Endodermal cell (in vitro differentiated cells): ENCODE results near the gene ACBD5. TPM values are rescaled to one million over a fixed set of nuclear protein-coding genes. Genes with fewer than 3 reads are reported as not detected.
A peak's percentile ranks its signal among the peaks of the same experiment; 100 is the strongest.

Experiments
- DNase-seq: peaks from one replicate; pipeline ENCODE4 v3.0.0-alpha.2; 2017
- H3K27ac ChIP-seq: 2 replicates; pipeline ENCODE4 v1.5.1; 2013; ENCODE audit warnings: mild to moderate bottlenecking, low read depth, low read length, moderate library complexity
- H3K27me3 ChIP-seq: 2 replicates; pipeline ENCODE4 v1.6.1; 2013; ENCODE audit warnings: mild to moderate bottlenecking, low read length, moderate library complexity; ENCODE audit not compliant: insufficient read depth, control insufficient read depth, poor library complexity, severe bottlenecking
- H3K36me3 ChIP-seq: 2 replicates; pipeline ENCODE4 v1.7.0; 2013; ENCODE audit warnings: mild to moderate bottlenecking, low read length, moderate library complexity; ENCODE audit not compliant: control insufficient read depth, insufficient read depth
- H3K4me1 ChIP-seq: one replicate; pipeline ENCODE4 v1.7.0; 2013; ENCODE audit warnings: low read length; ENCODE audit not compliant: control insufficient read depth, insufficient read depth
- H3K4me3 ChIP-seq: 2 replicates; pipeline ENCODE4 v1.5.1; 2013; ENCODE audit warnings: mild to moderate bottlenecking, low read length, moderate library complexity
- H3K9ac ChIP-seq: 2 replicates; pipeline ENCODE4 v1.6.1; 2013; ENCODE audit warnings: mild to moderate bottlenecking, low read length, moderate library complexity; ENCODE audit not compliant: poor library complexity, severe bottlenecking; ENCODE audit errors: extremely low read depth
- H3K9me3 ChIP-seq: 2 replicates; pipeline ENCODE4 v1.6.1; 2013; ENCODE audit warnings: mild to moderate bottlenecking, low read length, moderate library complexity; ENCODE audit not compliant: control insufficient read depth
- H3K27ac Mint-ChIP-seq: 2 replicates; pipeline ENCODE4 v1.8.0; 2020; ENCODE audit warnings: mixed read lengths
- H3K27me3 Mint-ChIP-seq: 2 replicates; pipeline ENCODE4 v1.8.0; 2021; ENCODE audit warnings: mild to moderate bottlenecking, mixed read lengths; ENCODE audit not compliant: insufficient read depth
- H3K36me3 Mint-ChIP-seq: 2 replicates; pipeline ENCODE4 v1.8.0; 2020; ENCODE audit warnings: low read depth, mixed read lengths
- H3K4me1 Mint-ChIP-seq: 2 replicates; pipeline ENCODE4 v1.8.0; 2020; ENCODE audit warnings: mixed read lengths
- H3K4me3 Mint-ChIP-seq: 2 replicates; pipeline ENCODE4 v1.8.0; 2020; ENCODE audit warnings: mild to moderate bottlenecking, moderate library complexity, mixed read lengths
- H3K9me3 Mint-ChIP-seq: 2 replicates; pipeline ENCODE4 v1.8.0; 2020; ENCODE audit warnings: mild to moderate bottlenecking, mixed read lengths
- CTCF ChIP-seq: fragments of 200-600 bp; sonication (generic); conservative IDR thresholded peaks from 2 replicates; pipeline ENCODE4 v1.5.0; 2021; ENCODE audit warnings: antibody characterized with exemption, mild to moderate bottlenecking
- WGBS, 2 experiments: methylation state at CpG; one replicate each; pipeline versions ENCODE4 v1.1.5 to v1.1.7; 2013; ENCODE audit warnings: missing lambda C conversion rate in 2 of 2, mixed read lengths in 1 of 2; ENCODE audit not compliant: insufficient coverage in 1 of 2, insufficient read length in 1 of 2; 5-methylcytosine and 5-hydroxymethylcytosine counted together
- total RNA-seq, 2 donors: library from RNA; stranded (reverse); fragmentation: NEBNext Ultra II Directional in 1 of 2; extraction: Animal tissue kit (Norgen Biotek cat#: 25700) in 1 of 2; gene quantifications; 2 replicates in 1 of 2; 3 replicates in 1 of 2; pipeline ENCODE4 v1.2.1, GENCODE V29; 2021

Gene ACBD5
- total RNA-seq, 2 donors from 2014 or later, result 13.7 to 20.7 TPM

GRCh38 chr10:27223964-27224363, 16.6 kb downstream of the ACBD5 start:
- H3K4me3 ChIP-seq, result no peak overlapping the region
- TF ChIP-seq CTCF, result peak; percentile 82
- peak; percentile 56 for DNase-seq
- Mint-ChIP-seq H3K4me3 (no peak overlapping the region), H3K27me3 (no peaks in the 10 kb centered on the region), H3K4me1 (no peaks in the 10 kb centered on the region), H3K27ac (no peak overlapping the region), H3K36me3 (peaks cover 26% of the 10 kb centered on the region), H3K9me3 (no peaks in the 10 kb centered on the region)
- peaks cover 37% of the 10 kb centered on the region for H3K36me3 ChIP-seq
- H3K4me1 ChIP-seq, result no peaks in the 10 kb centered on the region
- no peaks in the 10 kb centered on the region for H3K9me3 ChIP-seq
- 76 to 100% methylated on average over 3 to 5 of the region's 5 CpGs for WGBS, 2 experiments
- no peak overlapping the region for H3K27ac ChIP-seq
- no peaks in the 10 kb centered on the region for H3K27me3 ChIP-seq
- H3K9ac ChIP-seq, result no peak overlapping the region

- H3K27ac ChIP-seq, result no peak overlapping the region
- TF ChIP-seq CTCF, result no peak
- H3K4me3 ChIP-seq, result no peak overlapping the region
- Mint-ChIP-seq H3K4me3 (no peak overlapping the region), H3K36me3 (peaks cover 35% of the 10 kb centered on the region), H3K4me1 (no peaks in the 10 kb centered on the region), H3K9me3 (no peaks in the 10 kb centered on the region), H3K27me3 (no peaks in the 10 kb centered on the region), H3K27ac (no peak overlapping the region)
- no peak for DNase-seq
- H3K4me1 ChIP-seq, result no peaks in the 10 kb centered on the region
- no peaks in the 10 kb centered on the region for H3K27me3 ChIP-seq
- peaks cover 58% of the 10 kb centered on the region for H3K36me3 ChIP-seq
- no peak overlapping the region for H3K9ac ChIP-seq
- WGBS, 2 experiments, result 100% methylated on average over 2 of the region's 2 CpGs; no CpG with 5 or more reads in 1 of the 2 experiments
- H3K9me3 ChIP-seq, result no peaks in the 10 kb centered on the region
Measured at GRCh38 chr10:27207350-27207749, 33.2 kb downstream of the ACBD5 start.

GRCh38 chr10:27203806-27204205, 36.8 kb downstream of the ACBD5 start:
- H3K4me3 Mint-ChIP-seq, result no peak overlapping the region
- no peaks in the 10 kb centered on the region for H3K27me3 ChIP-seq
- H3K9me3 ChIP-seq, result no peaks in the 10 kb centered on the region
- no peak for TF ChIP-seq CTCF
- H3K27ac ChIP-seq, result no peak overlapping the region
- WGBS, 2 experiments, result 89 to 94% methylated on average over 5 of the region's 5 CpGs
- no peak overlapping the region for H3K9ac ChIP-seq
- H3K36me3 Mint-ChIP-seq, result peaks cover 38% of the 10 kb centered on the region
- no peaks in the 10 kb centered on the region for H3K9me3 Mint-ChIP-seq
- peaks cover 41% of the 10 kb centered on the region for H3K36me3 ChIP-seq
- H3K27me3 Mint-ChIP-seq, result no peaks in the 10 kb centered on the region
- no peak overlapping the region for H3K27ac Mint-ChIP-seq
- no peaks in the 10 kb centered on the region for H3K4me1 ChIP-seq
- H3K4me1 Mint-ChIP-seq, result no peaks in the 10 kb centered on the region
- no peak for DNase-seq
- H3K4me3 ChIP-seq, result no peak overlapping the region
